ENCODE data around the gene SCRN1.
"Not testable (repeated sequence)": the region's sequence is repeated elsewhere in the genome, so short reads cannot be mapped to it uniquely, and the experiment has no call there.

SCRN1 gene

DNA sequence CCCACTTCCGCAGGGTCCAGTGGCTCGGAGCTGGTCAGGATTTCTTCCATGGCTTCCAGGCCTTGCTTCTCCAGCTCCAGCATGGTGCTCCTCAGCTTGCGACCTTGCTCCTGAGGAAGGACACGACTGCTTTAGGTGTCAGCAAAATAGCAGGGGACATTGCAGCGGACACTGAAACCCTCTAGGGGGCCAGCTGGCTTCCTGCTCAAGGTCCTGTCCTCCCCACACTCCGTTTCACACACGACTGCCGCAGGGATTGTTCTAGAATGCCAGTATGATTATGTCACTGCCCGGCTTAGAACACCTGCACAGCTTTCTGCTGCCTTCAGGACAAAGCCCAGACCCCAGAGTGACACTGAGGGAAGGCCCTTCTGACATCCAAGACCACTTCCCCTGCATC is 65.6 kb downstream of the SCRN1 start:
- no peak for DNase-seq

GRCh38 chr7:29922921-29923700 is 66.5 kb downstream of the SCRN1 start:
- no peak for DNase-seq

GRCh38 chr7:29921404-29922010 is 68.1 kb downstream of the SCRN1 start:
- DNase-seq = peak; percentile 62

DNA sequence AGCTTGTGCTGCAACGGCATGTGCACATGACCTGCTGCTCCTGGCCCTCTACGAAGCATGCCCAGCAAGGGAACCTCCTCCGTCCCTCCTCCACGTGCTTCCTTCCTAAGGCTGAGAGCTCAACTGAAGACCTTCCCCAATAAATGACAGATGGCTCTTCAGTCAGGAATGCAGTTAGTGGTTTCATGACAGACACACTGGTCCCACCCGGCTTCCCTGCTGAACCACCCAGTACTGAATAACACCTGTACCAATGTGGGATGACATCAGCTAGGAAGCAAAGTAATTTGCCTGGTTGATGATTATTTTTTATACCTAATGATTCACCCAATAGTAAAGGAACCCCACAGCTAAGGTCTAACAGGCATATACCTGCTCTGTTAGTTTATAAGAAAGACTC is 69.1 kb downstream of the SCRN1 start:
- DNase-seq = no peak

- DNase-seq = no peak
Observed at GRCh38 chr7:29919790-29920189, 69.8 kb downstream of the SCRN1 start.

- DNase-seq = no peak
Observed at GRCh38 chr7:29918850-29919249, 70.8 kb downstream of the SCRN1 start.

- no peak for DNase-seq
Observed at GRCh38 chr7:29917641-29918040, 72.0 kb downstream of the SCRN1 start.

GRCh38 chr7:29915481-29916215 is 74.0 kb downstream of the SCRN1 start:
- no peak for DNase-seq

DNA sequence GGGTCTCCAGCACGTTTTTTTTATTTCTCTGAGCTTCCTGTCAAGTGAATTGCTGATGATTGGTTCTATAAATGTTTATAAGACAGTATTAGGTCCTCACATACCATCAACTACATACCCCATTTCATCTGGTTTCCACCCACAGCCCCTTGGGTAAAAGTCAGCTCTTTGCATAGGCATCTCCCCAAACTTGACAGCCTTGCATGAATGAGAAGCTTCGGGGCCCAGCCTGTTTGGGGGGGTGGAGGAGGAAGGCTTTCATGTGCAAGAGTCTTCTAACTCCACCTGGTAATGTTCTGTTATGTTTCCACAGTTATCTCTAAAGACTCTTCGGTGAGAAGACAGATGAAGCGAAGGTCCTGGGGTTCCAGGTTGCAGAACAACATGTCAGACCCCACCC is 75.4 kb downstream of the SCRN1 start:
- DNase-seq = no peak

DNA sequence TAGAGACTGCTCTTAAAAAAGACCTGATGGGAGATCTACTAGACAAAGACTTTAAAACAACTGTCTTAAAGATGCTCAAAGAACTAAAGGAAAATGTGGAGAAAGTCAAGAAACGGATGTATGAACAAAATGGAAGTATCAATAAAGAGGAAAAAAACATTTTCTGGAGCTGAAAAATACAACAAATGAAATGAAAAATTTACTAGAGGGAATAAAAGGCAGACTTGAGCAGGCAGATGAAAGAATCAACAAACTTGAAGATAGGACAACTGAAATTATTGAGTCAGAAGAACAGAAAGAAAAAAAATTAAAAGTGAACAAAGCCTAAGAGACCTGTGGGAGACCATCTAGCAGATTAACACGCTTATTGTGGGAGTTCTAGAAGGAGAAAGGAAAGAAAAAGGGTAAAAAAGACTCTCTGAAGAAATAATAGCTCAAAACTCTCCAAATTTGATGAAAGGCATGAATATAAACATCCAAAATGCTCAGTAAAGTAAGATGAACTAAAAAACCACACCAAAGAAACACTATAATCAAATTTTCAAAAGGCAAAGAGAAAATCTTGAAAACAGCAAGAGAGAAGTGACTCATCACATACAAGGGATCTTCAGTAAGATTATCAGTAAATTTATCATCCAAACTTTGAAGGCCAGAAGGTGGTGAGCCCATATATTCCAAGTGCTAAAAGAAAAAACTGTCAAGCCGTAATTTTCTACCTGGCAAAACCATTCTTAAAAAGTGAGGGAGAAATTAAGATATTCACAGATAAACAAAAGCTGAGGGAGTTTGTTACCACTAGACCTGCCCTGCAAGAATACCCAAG is 83.2 kb downstream of the SCRN1 start:
- DNase-seq = no peak

- DNase-seq = no peak
Observed at GRCh38 chr7:29900745-29901144, 88.9 kb downstream of the SCRN1 start.

- DNase-seq = no peak
Observed at GRCh38 chr7:29898301-29898700, 91.3 kb downstream of the SCRN1 start.

- peak; percentile 58 for DNase-seq
Observed at GRCh38 chr7:29896685-29897411, 92.8 kb downstream of the SCRN1 start.

DNA sequence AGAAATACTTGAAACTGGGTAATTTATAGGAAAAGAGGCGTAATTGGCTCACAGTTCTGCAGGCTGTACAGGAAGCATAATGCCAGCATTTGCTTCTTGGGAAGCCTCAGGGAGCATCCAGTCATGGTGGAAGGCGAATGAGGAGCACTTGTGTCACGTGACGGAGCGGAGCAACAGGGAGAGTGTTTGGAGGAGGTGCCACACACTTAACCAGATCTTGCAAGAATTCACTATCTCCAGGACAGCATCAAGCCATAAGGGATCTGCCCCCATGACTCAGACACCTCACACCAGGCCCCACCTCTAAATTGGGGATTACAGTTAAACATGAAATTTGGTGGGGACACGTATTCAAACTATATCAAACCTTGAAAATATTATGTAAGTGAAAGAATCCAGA is 94.0 kb downstream of the SCRN1 start:
- no peak for DNase-seq

GRCh38 chr7:29894256-29894655 is 95.3 kb downstream of the SCRN1 start:
- no peak for DNase-seq

- no peak for DNase-seq
Observed at GRCh38 chr7:29893351-29893965, 96.1 kb downstream of the SCRN1 start.

DNA sequence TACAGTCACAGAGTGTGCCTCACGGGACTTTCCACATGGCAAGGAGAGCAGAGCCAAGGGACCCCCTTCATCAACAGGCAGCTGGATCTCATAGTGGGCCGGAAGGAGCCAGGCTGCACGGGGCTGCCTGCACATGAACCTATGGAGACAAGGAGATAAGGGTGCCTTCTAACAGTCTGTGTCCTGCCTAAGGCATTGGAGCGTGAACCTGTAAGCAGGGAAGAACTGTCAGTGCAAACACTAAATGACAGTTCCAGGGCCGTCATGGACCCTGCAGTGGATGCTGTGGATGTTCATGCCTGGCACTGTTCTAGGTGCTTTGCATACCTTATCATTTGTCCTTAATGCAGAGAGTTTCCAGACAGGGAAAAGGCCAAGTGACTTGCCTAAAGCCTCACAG is 97.4 kb downstream of the SCRN1 start:
- DNase-seq = no peak

DNA sequence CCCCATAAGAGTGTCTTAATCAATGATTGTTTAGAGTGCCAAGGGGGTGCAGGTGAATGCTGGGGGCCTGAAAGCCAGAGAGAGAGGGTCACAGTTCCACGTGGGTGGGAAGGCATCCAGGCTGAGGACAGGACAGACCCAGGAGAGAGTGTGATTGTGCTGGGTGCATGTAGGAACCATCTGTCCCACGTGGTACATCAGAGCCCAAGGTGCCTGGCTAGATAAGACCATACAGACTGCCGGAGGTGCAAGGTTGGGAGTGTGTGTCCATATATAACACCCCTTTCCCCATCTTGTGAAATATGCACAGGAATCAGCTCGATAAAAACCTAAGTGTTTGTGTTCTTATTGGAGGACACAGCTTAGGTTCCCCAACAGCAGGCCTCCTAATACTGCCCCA is 97.8 kb downstream of the SCRN1 start:
- DNase-seq = no peak

DNA sequence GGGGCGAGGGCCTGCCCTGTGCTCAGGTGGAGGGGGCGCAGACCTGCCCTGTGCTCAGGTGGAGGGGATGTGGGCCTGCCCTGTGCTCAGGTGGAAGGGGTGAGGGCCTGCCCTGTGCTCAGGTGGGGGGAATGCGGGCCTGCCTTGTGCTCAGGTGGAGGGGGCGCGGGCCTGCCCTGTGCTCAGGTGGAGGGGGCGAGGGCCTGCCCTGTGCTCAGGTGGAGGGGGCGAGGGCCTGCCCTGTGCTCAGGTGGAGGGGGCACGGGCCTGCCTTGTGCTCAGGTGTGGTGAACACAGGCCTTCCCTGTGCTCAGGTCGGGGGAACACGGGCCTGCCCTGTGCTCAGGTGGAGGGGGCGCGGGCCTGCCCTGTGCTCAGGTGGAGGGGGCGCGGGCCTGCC is 98.8 kb downstream of the SCRN1 start:
- DNase-seq = not testable (repeated sequence)

DNA sequence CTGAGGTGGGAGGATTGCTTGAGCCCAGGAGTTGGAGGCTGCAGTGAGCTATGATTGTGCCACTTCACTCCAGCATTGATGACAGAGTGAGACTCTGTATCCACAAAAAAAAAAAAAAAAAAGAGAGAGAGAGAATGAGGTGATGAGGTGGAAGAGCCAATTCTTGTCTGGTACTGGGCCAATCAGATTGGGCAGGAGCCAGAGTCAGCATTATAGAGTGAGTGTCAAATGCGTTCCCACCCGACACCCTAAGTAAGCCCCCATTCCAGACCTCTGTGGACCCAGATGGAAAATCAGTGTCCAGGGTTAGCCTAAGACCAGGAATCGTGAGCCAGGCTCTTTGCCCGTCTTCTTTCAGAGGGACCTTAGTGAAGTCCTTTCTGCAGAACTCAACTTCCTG is 99.3 kb downstream of the SCRN1 start:
- DNase-seq = no peak

- DNase-seq = no peak
Observed at GRCh38 chr7:29889288-29889687, 100.3 kb downstream of the SCRN1 start.

DNA sequence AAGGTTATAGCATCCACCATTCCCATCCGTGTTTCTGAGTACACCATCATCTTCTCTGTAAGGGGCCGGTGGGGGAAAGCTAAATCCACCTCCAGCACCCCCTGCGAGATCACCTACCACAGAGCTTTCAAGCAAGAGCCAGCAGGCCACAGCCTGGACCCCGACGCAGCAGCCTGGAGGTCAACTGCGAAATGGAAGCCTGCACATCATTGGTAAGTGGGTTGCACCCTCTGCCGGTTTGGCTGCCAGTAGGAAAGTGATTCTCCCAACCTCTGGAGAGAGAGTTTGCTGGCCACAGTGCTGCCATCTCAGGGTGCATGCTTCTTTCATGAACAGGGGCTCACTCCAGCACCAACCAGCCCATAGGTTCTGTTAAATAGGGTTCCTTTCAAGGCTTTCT is 101.6 kb downstream of the SCRN1 start:
- DNase-seq = no peak

All from HCEC 1CT (cell line).